GM23338 (cell line): Measurements from ENCODE around the gene CLCNKA. TPM values are rescaled to one million over a fixed set of nuclear protein-coding genes. Genes with fewer than 3 reads are reported as not detected.

ENCODE experiments used
- ATAC-seq: fragments of 200-7000 bp; cut with Tn5 transposase; 3 replicates; pipeline ENCODE4 v1.9.1; 2020
- DNase-seq: peaks from one replicate; pipeline ENCODE4 v3.0.0-alpha.2; 2015; ENCODE audit warnings: low spot score
- H2AFZ ChIP-seq: fragments of 200-600 bp; sonication (generic); 2 replicates; pipeline ENCODE4 v1.8.0; 2016; ENCODE audit warnings: antibody characterized with exemption, mild to moderate bottlenecking, moderate library complexity
- H3F3A ChIP-seq: fragments of 200-600 bp; sonication (generic); replicated peaks from 2 replicates; pipeline ENCODE4 v1.8.0; 2017; ENCODE audit warnings: antibody characterized with exemption, mixed run types, low read depth
- H3K27ac ChIP-seq: fragments of 200-600 bp; sonication (generic); 2 replicates; pipeline ENCODE4 v1.6.1; 2016; ENCODE audit warnings: low read depth
- H3K27me3 ChIP-seq: fragments of 200-600 bp; sonication (generic); 2 replicates; pipeline ENCODE4 v1.8.0; 2016; ENCODE audit warnings: mild to moderate bottlenecking, mixed run types, moderate library complexity; ENCODE audit not compliant: insufficient read depth
- H3K36me3 ChIP-seq: fragments of 200-600 bp; sonication (generic); 2 replicates; pipeline ENCODE4 v1.8.0; 2016; ENCODE audit warnings: mild to moderate bottlenecking; ENCODE audit not compliant: insufficient read depth
- H3K4me1 ChIP-seq: fragments of 200-600 bp; sonication (generic); 2 replicates; pipeline ENCODE4 v1.8.0; 2016; ENCODE audit warnings: mild to moderate bottlenecking, moderate library complexity; ENCODE audit not compliant: insufficient read depth
- H3K4me2 ChIP-seq: fragments of 200-600 bp; sonication (generic); 2 replicates; pipeline ENCODE4 v1.7.1; 2017; ENCODE audit warnings: mixed run types
- H3K4me3 ChIP-seq: fragments of 200-600 bp; sonication (generic); 2 replicates; pipeline ENCODE4 v1.6.1; 2016; ENCODE audit warnings: mixed run types
- H3K79me2 ChIP-seq: fragments of 200-600 bp; sonication (generic); replicated peaks from 2 replicates; pipeline ENCODE4 v1.8.0; 2017; ENCODE audit warnings: mild to moderate bottlenecking; ENCODE audit not compliant: insufficient read depth
- H3K9me2 ChIP-seq: fragments of 200-600 bp; sonication (generic); 2 replicates; pipeline ENCODE4 v1.8.0; 2017; ENCODE audit not compliant: insufficient read depth
- H4K20me1 ChIP-seq: fragments of 200-600 bp; sonication (generic); replicated peaks from 2 replicates; pipeline ENCODE4 v1.8.0; 2017; ENCODE audit warnings: mild to moderate bottlenecking; ENCODE audit not compliant: insufficient read depth
- H3K27ac Mint-ChIP-seq: 2 replicates; pipeline ENCODE4 v1.8.0; 2020; ENCODE audit warnings: inconsistent platforms, mild to moderate bottlenecking, moderate library complexity, mixed read lengths
- H3K27me3 Mint-ChIP-seq: 3 replicates; pipeline ENCODE4 v1.8.0; 2022; ENCODE audit warnings: low read depth, mild to moderate bottlenecking, moderate library complexity, mixed read lengths, inconsistent platforms; ENCODE audit not compliant: insufficient read depth, poor library complexity
- H3K36me3 Mint-ChIP-seq: 3 replicates; pipeline ENCODE4 v1.8.0; 2021; ENCODE audit warnings: low read depth, mild to moderate bottlenecking, inconsistent platforms, moderate library complexity, mixed read lengths
- H3K4me1 Mint-ChIP-seq: 3 replicates; pipeline ENCODE4 v1.8.0; 2020; ENCODE audit warnings: mild to moderate bottlenecking, inconsistent platforms, mixed read lengths
- H3K4me3 Mint-ChIP-seq: 3 replicates; pipeline ENCODE4 v1.8.0; 2021; ENCODE audit warnings: moderate library complexity, mild to moderate bottlenecking, inconsistent platforms, mixed read lengths
- H3K9me3 Mint-ChIP-seq: 3 replicates; pipeline ENCODE4 v1.8.0; 2020; ENCODE audit warnings: moderate library complexity, mild to moderate bottlenecking, inconsistent platforms, mixed read lengths
- CREB1 ChIP-seq: fragments of 250-450 bp; sonication (Bioruptor Pico); IDR thresholded peaks from 2 replicates; pipeline ENCODE4 v1.5.0; 2020; ENCODE audit warnings: low read depth, mild to moderate bottlenecking, moderate library complexity
- CTCF ChIP-seq, 2 experiments: fragments of 200-600 bp in 1 of 2; sonication (generic) in 1 of 2; conservative IDR thresholded peaks; 2 replicates each; pipeline versions ENCODE4 v1.5.1 to v1.6.1; 2016 to 2017; ENCODE audit warnings: antibody characterized with exemption in 2 of 2, low read depth in 2 of 2, mild to moderate bottlenecking in 2 of 2, moderate library complexity in 1 of 2
- ETS1 ChIP-seq: IDR thresholded peaks from 2 replicates; pipeline ENCODE4 v1.6.1; 2016; ENCODE audit warnings: antibody characterized with exemption
- EZH2 ChIP-seq: fragments of 200-600 bp; sonication (generic); IDR thresholded peaks from one replicate; pipeline ENCODE4 v1.8.0; 2017; ENCODE audit warnings: antibody characterized with exemption, mild to moderate bottlenecking, low read depth; ENCODE audit not compliant: unreplicated experiment
- EZH2phosphoT487 ChIP-seq: fragments of 200-600 bp; sonication (generic); IDR thresholded peaks from one replicate; pipeline ENCODE4 v1.8.1; 2018; ENCODE audit warnings: antibody characterized with exemption; ENCODE audit not compliant: unreplicated experiment
- JUNB ChIP-seq: IDR thresholded peaks from one replicate; pipeline ENCODE4 v1.6.1; 2016; ENCODE audit warnings: antibody characterized with exemption; ENCODE audit not compliant: unreplicated experiment
- NANOG ChIP-seq: IDR thresholded peaks from 2 replicates; pipeline ENCODE4 v1.6.1; 2016; ENCODE audit warnings: antibody characterized with exemption, borderline replicate concordance
- POLR2AphosphoS5 ChIP-seq: IDR thresholded peaks from 2 replicates; pipeline ENCODE4 v1.6.1; 2016; ENCODE audit warnings: antibody characterized with exemption, low read depth
- REST ChIP-seq: IDR thresholded peaks from one replicate; pipeline ENCODE4 v1.6.1; 2018; ENCODE audit warnings: antibody characterized with exemption; ENCODE audit not compliant: unreplicated experiment
- STAT1 ChIP-seq: IDR thresholded peaks from one replicate; pipeline ENCODE4 v1.6.1; 2016; ENCODE audit warnings: antibody characterized with exemption; ENCODE audit not compliant: unreplicated experiment
- ZNF114 ChIP-seq: fragments of 250-450 bp; sonication (Bioruptor Pico); IDR thresholded peaks from 2 replicates; pipeline ENCODE4 v1.5.0; 2020; ENCODE audit warnings: mild to moderate bottlenecking, moderate library complexity
- ZNF331 ChIP-seq: fragments of 250-450 bp; sonication (Bioruptor Pico); IDR thresholded peaks from 2 replicates; pipeline ENCODE4 v1.5.0; 2020; ENCODE audit warnings: low read depth, mild to moderate bottlenecking, moderate library complexity
- ZNF462 ChIP-seq: fragments of 250-450 bp; sonication (Bioruptor Pico); IDR thresholded peaks from 2 replicates; pipeline ENCODE4 v1.5.0; 2020; ENCODE audit warnings: mild to moderate bottlenecking, moderate library complexity
- polyA plus RNA-seq: library from polyadenylated mRNA; unstranded; fragments of >200 nt; fragmentation: Nextera tagmentation; extraction: Ambion mirVana; gene quantifications from 2 replicates; pipeline ENCODE4 v1.2.1, GENCODE V29; 2016
- total RNA-seq: library from RNA; depleted of rRNA; stranded (reverse); fragments of >200 nt; shearing (Covaris generic); gene quantifications from 2 replicates; pipeline ENCODE4 v1.2.3, GENCODE V29; 2014

CLCNKA gene
- total and polyA plus RNA-seq, 2 experiments from 2014 or later, result 0.59 to 0.76 TPM

GRCh38 chr1:16075337-16076030 is 53.6 kb downstream of the CLCNKA start:
- Histone ChIP-seq H3K27ac (no peak overlapping the region), H3K36me3 (no peaks in the 10 kb centered on the region), H3K4me1 (peaks cover 6% of the 10 kb centered on the region; the same call in 1 of the 2 replicates), H3K9me2 (no peaks in the 10 kb centered on the region), H2AFZ (no peak overlapping the region), H3K27me3 (peaks cover 45% of the 10 kb centered on the region), H3K4me2 (no peak overlapping the region), H4K20me1 (0 out of 2 replicates have a peak, but pooled peaks cover 3% of the 10 kb centered on the region), H3F3A (no peaks in the 10 kb centered on the region), H3K4me3 (no peak overlapping the region), H3K79me2 (no peaks in the 10 kb centered on the region)
- no peak for DNase-seq
- no peaks in the 10 kb centered on the region for H3K36me3 Mint-ChIP-seq
- TF ChIP-seq NANOG (no peak), CTCF (conservative IDR thresholded peaks at IDR 0.05; ENCODE audit: low read depth in 2 of 2) (no peak), CREB1 (CRISPR knock-in tag) (no peak), STAT1 (no peak), EZH2phosphoT487 (no peak), EZH2 (no peak), REST (no peak), ZNF331 (no peak), ZNF114 (CRISPR knock-in tag) (no peak), ETS1 (no peak), ZNF462 (CRISPR knock-in tag) (no peak), JUNB (no peak), POLR2AphosphoS5 (no peak)
- no peak overlapping the region for H3K27ac Mint-ChIP-seq
- H3K27me3 Mint-ChIP-seq, result peaks cover 32% of the 10 kb centered on the region
- no peaks in the 10 kb centered on the region; the same call in 2 of the 3 replicates for H3K9me3 Mint-ChIP-seq
- H3K4me1 Mint-ChIP-seq, result peaks cover 13% of the 10 kb centered on the region
- ATAC-seq, result no peak
- no peak overlapping the region for H3K4me3 Mint-ChIP-seq
